Osteocyte (in vitro differentiated cells): ENCODE measurements around the gene CD93. TPM values are rescaled to one million over a fixed set of nuclear protein-coding genes. Genes with fewer than 3 reads are reported as not detected.
A peak's percentile ranks its signal among the peaks of the same experiment; 100 is the strongest.

Experiments
- DNase-seq: peaks from one replicate; pipeline ENCODE4 v3.0.0; 2021; ENCODE audit warnings: mixed read lengths; ENCODE audit not compliant: unreplicated experiment; ENCODE audit errors: extremely low spot score
- H3K27ac Mint-ChIP-seq: one replicate; pipeline ENCODE4 v1.8.0; 2021; ENCODE audit warnings: mild to moderate bottlenecking, mixed read lengths; ENCODE audit not compliant: unreplicated experiment
- H3K27me3 Mint-ChIP-seq: one replicate; pipeline ENCODE4 v1.8.0; 2021; ENCODE audit warnings: mixed read lengths; ENCODE audit not compliant: unreplicated experiment
- H3K36me3 Mint-ChIP-seq: one replicate; pipeline ENCODE4 v1.8.0; 2021; ENCODE audit warnings: mixed read lengths; ENCODE audit not compliant: unreplicated experiment
- H3K4me1 Mint-ChIP-seq: one replicate; pipeline ENCODE4 v1.8.0; 2021; ENCODE audit warnings: mixed read lengths; ENCODE audit not compliant: unreplicated experiment
- H3K4me3 Mint-ChIP-seq: one replicate; pipeline ENCODE4 v1.8.0; 2021; ENCODE audit warnings: mild to moderate bottlenecking, moderate library complexity, mixed read lengths; ENCODE audit not compliant: unreplicated experiment
- H3K9me3 Mint-ChIP-seq: one replicate; pipeline ENCODE4 v1.8.0; 2021; ENCODE audit warnings: mixed read lengths; ENCODE audit not compliant: unreplicated experiment
- CTCF ChIP-seq: fragments of 200-600 bp; sonication (generic); IDR thresholded peaks from 2 replicates; pipeline ENCODE4 v1.5.0; 2021; ENCODE audit warnings: antibody characterized with exemption, mild to moderate bottlenecking, moderate library complexity
- total RNA-seq: library from RNA; stranded (reverse); gene quantifications from 2 replicates; pipeline ENCODE4 v1.2.1, GENCODE V29; 2021

CD93 gene
- total RNA-seq, 1 donor from 2014 or later: 0.21 TPM

DNA sequence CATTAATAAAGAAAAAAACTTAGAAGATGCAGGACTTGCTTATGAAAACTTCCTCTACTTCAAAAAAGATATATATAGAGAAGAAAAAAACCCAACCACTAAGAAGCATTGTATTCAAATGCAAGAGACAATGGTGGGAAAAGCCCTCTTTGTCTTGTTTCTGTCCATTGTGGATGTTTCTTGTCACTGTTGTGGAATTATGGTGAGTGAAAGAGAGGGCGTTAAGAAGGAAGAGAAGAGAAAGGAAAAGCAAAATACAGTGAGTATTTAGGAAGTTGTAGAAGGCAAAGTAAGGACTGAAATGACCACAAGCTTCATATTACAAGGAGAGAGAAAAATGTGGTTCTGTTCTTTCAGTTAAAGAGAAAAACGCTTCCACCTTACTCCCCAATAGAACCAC is 22.5 kb downstream of the CD93 start:
- H3K27ac Mint-ChIP-seq: peak overlapping the region; percentile 3
- TF ChIP-seq CTCF: no peak
- H3K27me3 Mint-ChIP-seq: no peaks in the 10 kb centered on the region
- H3K4me3 Mint-ChIP-seq: no peak overlapping the region
- no peaks in the 10 kb centered on the region for H3K9me3 Mint-ChIP-seq
- no peaks in the 10 kb centered on the region for H3K36me3 Mint-ChIP-seq
- no peak for DNase-seq
- H3K4me1 Mint-ChIP-seq: peaks cover 56% of the 10 kb centered on the region

DNA sequence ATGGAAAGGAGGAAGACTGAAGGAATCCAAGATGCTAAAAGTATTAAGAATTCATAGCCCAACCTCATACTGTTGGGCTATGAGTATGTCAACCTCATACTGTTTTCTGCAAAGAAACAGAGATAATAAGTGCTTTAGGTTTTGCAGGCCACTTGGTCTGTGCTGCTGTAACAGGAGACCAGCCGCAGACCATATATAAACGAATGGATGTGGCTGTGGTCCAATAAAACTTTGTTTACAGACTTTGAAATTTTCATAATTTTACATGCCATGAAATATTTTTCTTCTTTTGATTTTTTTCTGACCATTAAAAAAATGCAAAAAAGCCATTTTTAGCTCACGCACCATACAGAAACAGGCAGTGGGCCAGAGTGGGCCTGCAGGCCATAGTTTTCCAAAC is 23.0 kb downstream of the CD93 start:
- H3K4me3 Mint-ChIP-seq: no peak overlapping the region
- H3K4me1 Mint-ChIP-seq: peaks cover 56% of the 10 kb centered on the region
- no peaks in the 10 kb centered on the region for H3K27me3 Mint-ChIP-seq
- no peaks in the 10 kb centered on the region for H3K9me3 Mint-ChIP-seq
- no peak overlapping the region for H3K27ac Mint-ChIP-seq
- DNase-seq: no peak
- no peak for TF ChIP-seq CTCF
- H3K36me3 Mint-ChIP-seq: no peaks in the 10 kb centered on the region

DNA sequence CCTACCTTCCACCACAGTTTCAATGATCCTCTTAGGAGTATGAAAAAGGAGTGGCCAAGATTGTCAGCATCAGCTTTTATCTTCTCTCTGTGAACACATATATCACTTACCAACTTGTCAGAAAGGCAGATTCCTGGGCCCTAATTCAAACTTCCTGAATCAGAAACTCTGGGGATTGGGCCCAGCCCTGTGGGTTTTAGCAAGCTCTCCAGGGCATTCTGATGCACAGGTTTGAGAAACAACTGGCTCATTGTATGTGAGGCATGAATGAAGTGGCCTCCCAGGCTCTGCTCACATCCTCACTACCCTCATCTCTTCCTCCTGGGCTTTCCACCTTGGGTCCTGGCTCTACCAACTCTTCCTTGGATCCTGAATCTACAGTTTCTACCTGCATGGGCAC is 23.5 kb downstream of the CD93 start:
- Mint-ChIP-seq H3K27me3 (no peaks in the 10 kb centered on the region), H3K27ac (peak overlapping the region; percentile 88), H3K36me3 (no peaks in the 10 kb centered on the region), H3K4me1 (peaks cover 56% of the 10 kb centered on the region), H3K4me3 (no peak overlapping the region), H3K9me3 (no peaks in the 10 kb centered on the region)
- TF ChIP-seq CTCF: no peak
- no peak for DNase-seq

- Mint-ChIP-seq H3K9me3 (no peaks in the 10 kb centered on the region), H3K36me3 (no peaks in the 10 kb centered on the region), H3K27ac (peak overlapping the region; percentile 88), H3K4me1 (peaks cover 56% of the 10 kb centered on the region), H3K4me3 (peak overlapping the region; percentile 31), H3K27me3 (no peaks in the 10 kb centered on the region)
- peak; percentile 69 for TF ChIP-seq CTCF
- DNase-seq: no peak
Observed at GRCh38 chr20:23061734-23062561, 24.2 kb downstream of the CD93 start.

DNA sequence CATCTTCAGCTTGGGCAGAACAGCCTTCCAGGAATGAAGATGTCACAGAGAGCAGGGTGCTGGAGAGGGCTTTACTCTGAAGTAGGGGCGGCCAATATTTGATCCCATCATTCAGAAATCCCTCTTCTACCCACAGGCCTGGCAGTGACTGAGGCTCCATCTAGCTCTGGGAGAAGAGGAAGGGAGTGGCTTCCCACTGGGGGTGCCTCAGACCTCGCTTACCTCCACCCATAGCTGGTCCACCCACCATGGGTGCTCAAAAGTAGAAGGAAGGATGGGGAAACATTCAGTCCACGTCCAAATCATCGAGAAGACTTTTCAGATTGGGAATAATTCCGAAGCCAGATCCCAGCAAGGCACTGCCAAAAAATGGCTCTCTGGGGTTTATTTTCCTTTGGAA is 24.9 kb downstream of the CD93 start:
- no peak for DNase-seq
- H3K36me3 Mint-ChIP-seq: no peaks in the 10 kb centered on the region
- TF ChIP-seq CTCF: no peak
- H3K27ac Mint-ChIP-seq: peak overlapping the region; percentile 88
- H3K27me3 Mint-ChIP-seq: no peaks in the 10 kb centered on the region
- peaks cover 56% of the 10 kb centered on the region for H3K4me1 Mint-ChIP-seq
- H3K9me3 Mint-ChIP-seq: peaks cover 6% of the 10 kb centered on the region
- no peak overlapping the region for H3K4me3 Mint-ChIP-seq
